ENCODE results near the gene PRKAR2A. TPM values are rescaled to one million over a fixed set of nuclear protein-coding genes. Genes with fewer than 3 reads are reported as not detected.

PRKAR2A gene
- total RNA-seq, 1 experiment from 2014 or later, result 48.0 TPM

- Mint-ChIP-seq H3K9me3 (ENCODE audit: low read depth, unreplicated experiment) (no peaks in the 10 kb centered on the region), H3K36me3 (ENCODE audit: insufficient read depth, unreplicated experiment) (peaks cover 46% of the 10 kb centered on the region), H3K27ac (ENCODE audit: unreplicated experiment) (no peak overlapping the region), H3K4me1 (ENCODE audit: low read depth, unreplicated experiment) (no peaks in the 10 kb centered on the region), H3K4me3 (ENCODE audit: low read depth, unreplicated experiment) (no peak overlapping the region), H3K27me3 (ENCODE audit: unreplicated experiment) (no peaks in the 10 kb centered on the region)
- no TSS peak for BruUV-seq (replicated peaks)
- TF ChIP-seq CTCF (IDR thresholded peaks at IDR 0.05; ENCODE audit: unreplicated experiment), result no peak
- intact Hi-C loops (cut with micrococcal nuclease; ENCODE audit: unreplicated experiment), result no loop called here
- CTCF ChIA-PET, result no interaction called here
- DNase-seq, result no peak
Observed at GRCh38 chr3:48709051-48709461, 138.6 kb downstream of the PRKAR2A start.

- peaks cover 44% of the 10 kb centered on the region for H3K36me3 Mint-ChIP-seq (ENCODE audit: insufficient read depth, unreplicated experiment)
- no TSS peak for BruUV-seq (replicated peaks)
Observed at GRCh38 chr3:48708481-48708889, 139.2 kb downstream of the PRKAR2A start.

GRCh38 chr3:48707157-48707556, 140.5 kb downstream of the PRKAR2A start:
- CTCF ChIA-PET, result interaction anchor here (1.1 kb wide), 1 partner anchor 10 kb away, joined by 3 read pairs; the partner anchor contains the start of gene IP6K2
- Mint-ChIP-seq H3K27me3 (ENCODE audit: unreplicated experiment) (no peaks in the 10 kb centered on the region), H3K27ac (ENCODE audit: unreplicated experiment) (no peak overlapping the region), H3K36me3 (ENCODE audit: insufficient read depth, unreplicated experiment) (peaks cover 44% of the 10 kb centered on the region), H3K4me1 (ENCODE audit: low read depth, unreplicated experiment) (peaks cover 8% of the 10 kb centered on the region), H3K4me3 (ENCODE audit: low read depth, unreplicated experiment) (no peak overlapping the region), H3K9me3 (ENCODE audit: low read depth, unreplicated experiment) (no peaks in the 10 kb centered on the region)
- no TSS peak for BruUV-seq (replicated peaks)
- intact Hi-C loops (cut with micrococcal nuclease; ENCODE audit: unreplicated experiment), result no loop called here
- TF ChIP-seq CTCF (IDR thresholded peaks at IDR 0.05; ENCODE audit: unreplicated experiment), result no peak
- no peak for DNase-seq

More at GRCh38 chr3:48708481-48708889, 139.2 kb downstream of the PRKAR2A start:
- no peak for DNase-seq
- CTCF ChIA-PET, result no interaction called here
- intact Hi-C loops (cut with micrococcal nuclease; ENCODE audit: unreplicated experiment), result no loop called here
- TF ChIP-seq CTCF (IDR thresholded peaks at IDR 0.05; ENCODE audit: unreplicated experiment), result no peak
- H3K27ac Mint-ChIP-seq (ENCODE audit: unreplicated experiment), result no peak overlapping the region
- H3K27me3 Mint-ChIP-seq (ENCODE audit: unreplicated experiment), result no peaks in the 10 kb centered on the region
- H3K4me3 Mint-ChIP-seq (ENCODE audit: low read depth, unreplicated experiment), result no peak overlapping the region
- H3K4me1 Mint-ChIP-seq (ENCODE audit: low read depth, unreplicated experiment), result no peaks in the 10 kb centered on the region
- no peaks in the 10 kb centered on the region for H3K9me3 Mint-ChIP-seq (ENCODE audit: low read depth, unreplicated experiment)

- Mint-ChIP-seq H3K4me1 (ENCODE audit: low read depth, unreplicated experiment) (peaks cover 10% of the 10 kb centered on the region), H3K27ac (ENCODE audit: unreplicated experiment) (no peak overlapping the region), H3K27me3 (ENCODE audit: unreplicated experiment) (no peaks in the 10 kb centered on the region), H3K36me3 (ENCODE audit: insufficient read depth, unreplicated experiment) (peaks cover 46% of the 10 kb centered on the region), H3K4me3 (ENCODE audit: low read depth, unreplicated experiment) (no peak overlapping the region), H3K9me3 (ENCODE audit: low read depth, unreplicated experiment) (no peaks in the 10 kb centered on the region)
- no TSS peak for BruUV-seq (replicated peaks)
- CTCF ChIA-PET, result interaction anchor here (0.6 kb wide), 1 partner anchor 102 kb away, joined by 3 read pairs; no protein-coding TSS in a partner anchor
- DNase-seq, result no peak
- TF ChIP-seq CTCF (IDR thresholded peaks at IDR 0.05; ENCODE audit: unreplicated experiment), result no peak
- intact Hi-C loops (cut with micrococcal nuclease; ENCODE audit: unreplicated experiment), result no loop called here
Observed at GRCh38 chr3:48702320-48702920, 145.3 kb downstream of the PRKAR2A start.

Data from Calu3 (cell line).